ENCODE measurements around the gene KBTBD4.

KBTBD4 gene

GRCh38 chr11:47583844-47584243, 5.1 kb upstream of the KBTBD4 start:
- 0 out of 2 replicates have a peak, but pooled peaks cover 5% of the 10 kb centered on the region for H3K36me3 ChIP-seq (ENCODE audit: low read length)
- H3F3A ChIP-seq (ENCODE audit: insufficient read depth) = no peaks in the 10 kb centered on the region
- TF ChIP-seq EZH2phosphoT487 (conservative IDR thresholded peaks at IDR 0.05; ENCODE audit: low read length) (no peak), CTCF (IDR thresholded peaks at IDR 0.05; ENCODE audit: insufficient read depth, low read length, poor library complexity, severe bottlenecking) (no peak)
- no peak overlapping the region for H3K4me2 ChIP-seq (ENCODE audit: low read depth, low read length, poor library complexity, severe bottlenecking)
- no peaks in the 10 kb centered on the region for H3K9me3 ChIP-seq (ENCODE audit: insufficient read depth, low read length)
- H2AFZ ChIP-seq (ENCODE audit: low read depth, low read length, severe bottlenecking) = no peak overlapping the region
- peaks cover 18% of the 10 kb centered on the region for H3K79me2 ChIP-seq (ENCODE audit: insufficient read depth, low read length)
- no peak overlapping the region for H3K27ac ChIP-seq (ENCODE audit: low read depth, low read length)
- H3K4me3 ChIP-seq (ENCODE audit: insufficient read depth, low read length, poor library complexity, severe bottlenecking) = no peak overlapping the region
- no peaks in the 10 kb centered on the region for H3K27me3 ChIP-seq (ENCODE audit: low read length)
- H3K9ac ChIP-seq (ENCODE audit: low read length) = no peak overlapping the region
- no peaks in the 10 kb centered on the region for H3K9me2 ChIP-seq (replicated peaks; ENCODE audit: insufficient read depth, low read length)
- no peaks in the 10 kb centered on the region for H4K20me1 ChIP-seq (ENCODE audit: low read depth, low read length)

GRCh38 chr11:47577460-47578041, 1.2 kb downstream of the KBTBD4 start:
- no peaks in the 10 kb centered on the region for H3K9me2 ChIP-seq (replicated peaks; ENCODE audit: insufficient read depth, low read length)
- H3K9ac ChIP-seq (ENCODE audit: low read length) = peak overlapping the region; percentile 84
- no peaks in the 10 kb centered on the region for H4K20me1 ChIP-seq (ENCODE audit: low read depth, low read length)
- H3K36me3 ChIP-seq (ENCODE audit: low read length) = 0 out of 2 replicates have a peak, but pooled peaks cover 7% of the 10 kb centered on the region
- no peak overlapping the region for H2AFZ ChIP-seq (ENCODE audit: low read depth, low read length, severe bottlenecking)
- H3K4me2 ChIP-seq (ENCODE audit: low read depth, low read length, poor library complexity, severe bottlenecking) = peak overlapping the region; percentile 69
- peak overlapping the region; percentile 63 for H3K4me3 ChIP-seq (ENCODE audit: insufficient read depth, low read length, poor library complexity, severe bottlenecking)
- H3F3A ChIP-seq (ENCODE audit: insufficient read depth) = peaks cover 5% of the 10 kb centered on the region; the same call in 1 of the 2 replicates
- no peaks in the 10 kb centered on the region for H3K27me3 ChIP-seq (ENCODE audit: low read length)
- H3K9me3 ChIP-seq (ENCODE audit: insufficient read depth, low read length) = no peaks in the 10 kb centered on the region
- H3K27ac ChIP-seq (ENCODE audit: low read depth, low read length) = no peak overlapping the region
- peaks cover 48% of the 10 kb centered on the region for H3K79me2 ChIP-seq (ENCODE audit: insufficient read depth, low read length)
- TF ChIP-seq CTCF (IDR thresholded peaks at IDR 0.05; ENCODE audit: insufficient read depth, low read length, poor library complexity, severe bottlenecking) (no peak), EZH2phosphoT487 (conservative IDR thresholded peaks at IDR 0.05; ENCODE audit: low read length) (no peak)

- Histone ChIP-seq H3K27ac (ENCODE audit: low read depth, low read length) (no peak overlapping the region), H3K79me2 (ENCODE audit: insufficient read depth, low read length) (peaks cover 51% of the 10 kb centered on the region), H3K36me3 (ENCODE audit: low read length) (peaks cover 13% of the 10 kb centered on the region)
These were observed 5.4 kb downstream of the KBTBD4 start for GRCh38 chr11:47573321-47573720.

More at GRCh38 chr11:47573321-47573720, 5.4 kb downstream of the KBTBD4 start:
- TF ChIP-seq EZH2phosphoT487 (conservative IDR thresholded peaks at IDR 0.05; ENCODE audit: low read length) (no peak), CTCF (IDR thresholded peaks at IDR 0.05; ENCODE audit: insufficient read depth, low read length, poor library complexity, severe bottlenecking) (no peak)
- no peaks in the 10 kb centered on the region for H3K9me3 ChIP-seq (ENCODE audit: insufficient read depth, low read length)
- H3K4me3 ChIP-seq (ENCODE audit: insufficient read depth, low read length, poor library complexity, severe bottlenecking) = no peak overlapping the region
- H3K9ac ChIP-seq (ENCODE audit: low read length) = no peak overlapping the region
- peaks cover 19% of the 10 kb centered on the region; the same call in 1 of the 2 replicates for H3F3A ChIP-seq (ENCODE audit: insufficient read depth)
- H4K20me1 ChIP-seq (ENCODE audit: low read depth, low read length) = no peaks in the 10 kb centered on the region; the same call in 1 of the 2 replicates
- no peak overlapping the region for H3K4me2 ChIP-seq (ENCODE audit: low read depth, low read length, poor library complexity, severe bottlenecking)
- no peaks in the 10 kb centered on the region for H3K27me3 ChIP-seq (ENCODE audit: low read length)
- H2AFZ ChIP-seq (ENCODE audit: low read depth, low read length, severe bottlenecking) = no peak overlapping the region
- no peaks in the 10 kb centered on the region for H3K9me2 ChIP-seq (replicated peaks; ENCODE audit: insufficient read depth, low read length)
